ENCODE measurements around the gene ENO2.
A peak's percentile ranks its signal among the peaks of the same experiment; 100 is the strongest.
"Not testable (repeated sequence)": the region's sequence is repeated elsewhere in the genome, so short reads cannot be mapped to it uniquely, and the experiment has no call there.

The ENO2 gene

GRCh38 chr12:6887460-6887859 is 26.9 kb upstream of the ENO2 start:
- ChIA-PET CTCF (no interaction called here), POLR2A (ENCODE audit: low non-redundant PET) (no interaction called here)
- no peak overlapping the region for H3K27ac ChIP-seq
- no peak for DNase-seq (ENCODE audit: low spot score)
- TF ChIP-seq, protein P1, sequence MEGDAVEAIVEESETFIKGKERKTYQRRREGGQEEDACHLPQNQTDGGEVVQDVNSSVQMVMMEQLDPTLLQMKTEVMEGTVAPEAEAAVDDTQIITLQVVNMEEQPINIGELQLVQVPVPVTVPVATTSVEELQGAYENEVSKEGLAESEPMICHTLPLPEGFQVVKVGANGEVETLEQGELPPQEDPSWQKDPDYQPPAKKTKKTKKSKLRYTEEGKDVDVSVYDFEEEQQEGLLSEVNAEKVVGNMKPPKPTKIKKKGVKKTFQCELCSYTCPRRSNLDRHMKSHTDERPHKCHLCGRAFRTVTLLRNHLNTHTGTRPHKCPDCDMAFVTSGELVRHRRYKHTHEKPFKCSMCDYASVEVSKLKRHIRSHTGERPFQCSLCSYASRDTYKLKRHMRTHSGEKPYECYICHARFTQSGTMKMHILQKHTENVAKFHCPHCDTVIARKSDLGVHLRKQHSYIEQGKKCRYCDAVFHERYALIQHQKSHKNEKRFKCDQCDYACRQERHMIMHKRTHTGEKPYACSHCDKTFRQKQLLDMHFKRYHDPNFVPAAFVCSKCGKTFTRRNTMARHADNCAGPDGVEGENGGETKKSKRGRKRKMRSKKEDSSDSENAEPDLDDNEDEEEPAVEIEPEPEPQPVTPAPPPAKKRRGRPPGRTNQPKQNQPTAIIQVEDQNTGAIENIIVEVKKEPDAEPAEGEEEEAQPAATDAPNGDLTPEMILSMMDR (conservative IDR thresholded peaks at IDR 0.05; ENCODE audit: low read depth) = no peak

- CTCF ChIA-PET = no interaction called here
- no peak for DNase-seq (ENCODE audit: low spot score)
- POLR2A ChIA-PET (ENCODE audit: low non-redundant PET) = no interaction called here
- TF ChIP-seq, protein P1 (conservative IDR thresholded peaks at IDR 0.05; ENCODE audit: low read depth) = no peak
- no peak overlapping the region for H3K27ac ChIP-seq
Observed at GRCh38 chr12:6888360-6888759, 26.0 kb upstream of the ENO2 start.

DNA sequence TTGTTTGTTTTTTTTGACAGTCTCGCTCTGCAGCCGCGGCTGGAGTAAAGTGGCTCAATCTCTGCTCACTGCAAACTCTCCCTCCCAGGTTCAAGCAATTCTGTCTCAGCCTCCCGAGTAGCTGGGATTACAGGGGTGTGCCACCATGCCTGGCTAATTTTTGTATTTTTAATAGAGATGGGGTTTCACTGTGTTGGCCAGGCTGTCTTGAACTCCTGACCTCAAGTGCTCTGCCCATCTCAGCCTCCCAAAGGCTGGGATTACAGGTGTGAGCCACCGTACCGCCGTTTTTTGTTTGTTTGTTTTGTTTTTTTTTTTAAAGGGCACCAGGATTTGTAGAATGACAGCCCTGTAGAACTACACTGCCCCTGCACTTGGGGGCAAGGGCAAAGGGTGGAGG is 25.6 kb upstream of the ENO2 start:
- H3K27ac ChIP-seq; DNase-seq (ENCODE audit: low spot score); POLR2A ChIA-PET (ENCODE audit: low non-redundant PET): not testable (repeated sequence)
- CTCF ChIA-PET = interaction anchor here (0.5 kb wide), 1 partner anchor 12 kb away, joined by 3 read pairs; no protein-coding TSS in a partner anchor

- CTCF ChIA-PET = interaction anchor here (0.6 kb wide), 1 partner anchor 13 kb away, joined by 3 read pairs; no protein-coding TSS in a partner anchor
- peak overlapping the region; percentile 45; the same call in 1 of the 2 replicates for H3K27ac ChIP-seq
- POLR2A ChIA-PET (ENCODE audit: low non-redundant PET); DNase-seq (ENCODE audit: low spot score): not testable (repeated sequence)
Observed at GRCh38 chr12:6889775-6890573, 24.4 kb upstream of the ENO2 start.

- POLR2A ChIA-PET (ENCODE audit: low non-redundant PET) = interaction anchor here (0.5 to 1.4 kb wide), 8 partner anchors 9 to 1815 kb away, joined by 3 to 9 read pairs (median 3); partner anchors contain the start of gene COPS7A
- peak; percentile 91 for DNase-seq (ENCODE audit: low spot score)
- CTCF ChIA-PET = interaction anchor here (0.6 to 1.6 kb wide), 15 partner anchors 10 to 830 kb away, joined by 3 to 16 read pairs (median 4); partner anchors contain the start of genes LRRC23, MLF2 and SPSB2
- TF ChIP-seq, protein P1 (conservative IDR thresholded peaks at IDR 0.05; ENCODE audit: low read depth) = peak; percentile 75
- peak overlapping the region; percentile 77 for H3K27ac ChIP-seq
Observed at GRCh38 chr12:6890789-6891645, 23.4 kb upstream of the ENO2 start.

DNA sequence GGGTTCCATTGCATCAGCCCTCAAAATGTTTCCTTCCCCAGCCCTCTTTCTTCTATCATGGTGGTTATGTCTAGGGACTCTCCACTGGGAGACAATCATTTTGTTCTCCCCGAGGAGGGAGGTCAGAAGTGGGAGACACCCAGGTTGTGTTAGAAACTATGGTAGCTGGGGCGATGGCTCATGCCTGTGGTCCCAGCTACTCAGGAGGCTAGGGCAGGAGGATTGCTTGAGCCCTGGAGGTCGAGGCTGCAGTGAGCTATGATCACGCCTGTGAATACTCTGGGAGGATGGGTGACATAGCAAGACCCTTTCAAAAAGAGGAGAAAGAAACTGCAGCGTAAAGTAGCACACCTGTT is 22.8 kb upstream of the ENO2 start:
- POLR2A ChIA-PET (ENCODE audit: low non-redundant PET) = interaction anchor here (0.5 to 1.4 kb wide), 7 partner anchors 9 to 1814 kb away, joined by 3 to 9 read pairs (median 3); partner anchors contain the start of gene COPS7A
- TF ChIP-seq, protein P1 (conservative IDR thresholded peaks at IDR 0.05; ENCODE audit: low read depth) = no peak
- CTCF ChIA-PET = interaction anchor here (0.6 to 1.6 kb wide), 13 partner anchors 10 to 362 kb away, joined by 3 to 16 read pairs (median 4); partner anchors contain the start of genes LRRC23, MLF2 and SPSB2

DNA sequence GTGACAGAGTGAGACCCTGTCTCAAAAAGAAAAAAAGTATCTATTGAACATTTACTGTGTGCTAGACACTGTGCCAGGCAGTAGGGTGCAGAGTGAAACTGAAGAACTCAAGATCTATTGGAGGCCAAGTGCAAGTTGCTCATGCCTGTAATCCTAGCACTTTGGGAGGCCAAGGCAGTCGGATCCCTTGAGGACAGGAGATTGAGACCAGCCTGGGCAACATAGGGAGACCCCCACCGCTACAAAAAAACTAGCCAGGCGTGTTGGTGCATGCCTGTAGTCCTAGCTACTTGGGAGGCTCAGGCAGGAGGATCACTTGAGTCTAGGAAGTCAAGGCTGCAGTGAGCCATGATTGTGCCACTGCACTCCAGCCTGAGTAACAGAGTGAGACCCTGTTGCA is 21.7 kb upstream of the ENO2 start:
- CTCF ChIA-PET; DNase-seq (ENCODE audit: low spot score); POLR2A ChIA-PET (ENCODE audit: low non-redundant PET); H3K27ac ChIP-seq: not testable (repeated sequence)

More for the DNA sequence above, 22.8 kb upstream of the ENO2 start:
- peak overlapping the region; percentile 77 for H3K27ac ChIP-seq
- no peak for DNase-seq (ENCODE audit: low spot score)
